ENCODE measurements around the gene SETBP1.

Gene SETBP1

DNA sequence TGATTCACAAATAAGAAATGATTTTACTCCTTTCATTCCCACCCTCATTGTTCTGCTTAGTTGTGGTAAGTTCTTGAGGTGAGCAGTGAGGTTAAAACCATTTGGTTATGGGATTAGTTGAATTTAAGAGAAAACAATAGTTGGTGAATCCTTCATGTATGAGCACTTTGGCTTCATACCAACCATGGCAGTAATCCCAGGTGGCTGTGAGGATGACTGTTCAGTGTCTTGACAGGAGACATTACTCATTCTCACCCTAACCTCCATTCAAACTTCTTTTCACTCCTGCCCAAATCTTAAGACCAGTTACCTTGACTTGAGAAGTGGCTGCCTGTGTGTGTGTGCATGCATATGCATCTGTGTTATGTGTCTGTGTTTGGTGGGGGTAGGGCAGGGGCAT, 143.1 kb downstream of the SETBP1 start:
- no peak overlapping the region for H3K4me3 ChIP-seq (ENCODE audit: low read length)
- no peak for DNase-seq (ENCODE audit: low read depth)
- TF ChIP-seq, protein P1, sequence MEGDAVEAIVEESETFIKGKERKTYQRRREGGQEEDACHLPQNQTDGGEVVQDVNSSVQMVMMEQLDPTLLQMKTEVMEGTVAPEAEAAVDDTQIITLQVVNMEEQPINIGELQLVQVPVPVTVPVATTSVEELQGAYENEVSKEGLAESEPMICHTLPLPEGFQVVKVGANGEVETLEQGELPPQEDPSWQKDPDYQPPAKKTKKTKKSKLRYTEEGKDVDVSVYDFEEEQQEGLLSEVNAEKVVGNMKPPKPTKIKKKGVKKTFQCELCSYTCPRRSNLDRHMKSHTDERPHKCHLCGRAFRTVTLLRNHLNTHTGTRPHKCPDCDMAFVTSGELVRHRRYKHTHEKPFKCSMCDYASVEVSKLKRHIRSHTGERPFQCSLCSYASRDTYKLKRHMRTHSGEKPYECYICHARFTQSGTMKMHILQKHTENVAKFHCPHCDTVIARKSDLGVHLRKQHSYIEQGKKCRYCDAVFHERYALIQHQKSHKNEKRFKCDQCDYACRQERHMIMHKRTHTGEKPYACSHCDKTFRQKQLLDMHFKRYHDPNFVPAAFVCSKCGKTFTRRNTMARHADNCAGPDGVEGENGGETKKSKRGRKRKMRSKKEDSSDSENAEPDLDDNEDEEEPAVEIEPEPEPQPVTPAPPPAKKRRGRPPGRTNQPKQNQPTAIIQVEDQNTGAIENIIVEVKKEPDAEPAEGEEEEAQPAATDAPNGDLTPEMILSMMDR (conservative IDR thresholded peaks at IDR 0.05; ENCODE audit: low read depth, low read length), result no peak

DNA sequence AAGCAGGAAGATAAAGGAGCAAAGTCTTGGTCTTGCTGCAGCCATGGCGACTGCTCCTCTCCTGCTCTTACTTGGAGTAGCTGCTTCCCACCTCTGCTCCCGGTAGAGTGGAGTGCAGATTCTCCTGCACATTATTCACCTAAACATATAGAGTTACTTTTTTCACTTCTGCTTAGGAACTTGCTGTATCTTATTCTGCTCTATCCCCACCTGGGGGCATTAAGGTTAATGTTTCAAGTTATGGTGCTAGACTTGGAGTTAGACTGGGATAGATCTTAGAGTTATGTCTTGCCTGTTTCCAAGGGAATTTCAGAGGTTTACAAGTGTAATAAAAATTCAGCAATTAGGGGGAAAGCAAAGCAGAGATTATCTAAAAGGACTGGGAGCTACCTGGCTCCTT, 144.2 kb downstream of the SETBP1 start:
- TF ChIP-seq, protein P1 (conservative IDR thresholded peaks at IDR 0.05; ENCODE audit: low read depth, low read length), result no peak
- H3K4me3 ChIP-seq (ENCODE audit: low read length), result no peak overlapping the region
- DNase-seq (ENCODE audit: low read depth), result no peak

DNA sequence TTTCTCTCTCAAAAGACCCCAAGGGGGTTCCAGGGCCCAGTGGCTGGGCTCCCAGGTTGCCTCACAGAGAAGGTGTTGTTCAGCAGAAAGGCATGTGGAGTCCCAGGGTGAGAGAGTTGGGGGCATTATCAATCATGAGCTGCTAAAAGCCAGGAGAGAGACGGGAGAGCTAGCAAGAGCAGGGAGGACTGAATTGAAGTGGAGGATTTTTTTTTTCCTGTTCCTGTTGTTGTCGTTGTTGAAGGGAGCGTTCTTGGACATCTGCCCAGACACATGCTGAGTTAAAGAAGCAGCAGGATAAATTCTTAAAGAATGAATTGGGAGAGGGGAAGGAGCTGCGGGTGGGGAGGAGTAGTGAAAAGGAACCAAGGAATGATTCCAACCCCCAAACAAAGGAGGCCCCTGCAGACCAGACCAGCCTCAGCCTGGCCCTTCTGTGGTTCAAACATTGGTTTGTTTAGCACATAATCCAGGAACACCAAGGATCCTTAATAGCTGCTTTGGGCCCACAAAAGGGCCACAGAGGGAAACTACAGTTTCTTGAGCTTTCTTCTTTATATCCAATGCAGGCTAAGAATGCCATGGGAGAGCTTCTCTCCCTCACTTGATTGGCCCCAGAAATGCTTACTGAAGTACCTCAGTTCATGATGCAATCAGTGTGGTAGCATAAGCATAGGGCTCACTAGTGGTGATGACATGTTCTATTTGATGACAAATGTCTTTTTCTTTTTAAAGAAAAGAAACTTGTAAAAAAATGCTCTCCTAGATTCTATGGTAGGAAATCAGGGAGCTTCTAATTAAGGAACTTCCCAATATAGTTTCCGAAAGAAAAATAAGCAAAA, 146.0 kb downstream of the SETBP1 start:
- TF ChIP-seq, protein P1 (conservative IDR thresholded peaks at IDR 0.05; ENCODE audit: low read depth, low read length), result no peak
- peak; percentile 74 for DNase-seq (ENCODE audit: low read depth)

DNA sequence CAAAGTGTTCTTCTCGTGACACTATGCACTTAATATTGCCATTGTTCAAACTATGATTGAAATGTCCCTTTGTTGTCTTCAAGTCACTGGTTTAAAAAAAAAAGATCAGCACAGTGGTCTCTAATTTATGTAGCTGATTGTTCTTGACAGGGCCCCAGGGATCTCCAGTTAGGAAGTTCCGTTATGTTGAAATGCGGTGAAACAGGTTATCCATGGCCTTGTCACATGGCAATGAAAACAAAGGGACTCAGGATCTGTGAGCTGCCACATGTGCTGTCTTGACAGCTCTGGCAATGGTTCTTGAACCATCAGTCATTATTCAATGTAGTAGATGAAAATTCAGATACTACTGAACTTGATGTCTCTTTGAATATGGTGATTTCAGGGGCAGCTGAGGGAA, 147.4 kb downstream of the SETBP1 start:
- no peak for DNase-seq (ENCODE audit: low read depth)
- H3K4me3 ChIP-seq (ENCODE audit: low read length), result no peak overlapping the region

More for the DNA sequence above, 146.0 kb downstream of the SETBP1 start:
- H3K4me3 ChIP-seq (ENCODE audit: low read length), result no peak overlapping the region

DNA sequence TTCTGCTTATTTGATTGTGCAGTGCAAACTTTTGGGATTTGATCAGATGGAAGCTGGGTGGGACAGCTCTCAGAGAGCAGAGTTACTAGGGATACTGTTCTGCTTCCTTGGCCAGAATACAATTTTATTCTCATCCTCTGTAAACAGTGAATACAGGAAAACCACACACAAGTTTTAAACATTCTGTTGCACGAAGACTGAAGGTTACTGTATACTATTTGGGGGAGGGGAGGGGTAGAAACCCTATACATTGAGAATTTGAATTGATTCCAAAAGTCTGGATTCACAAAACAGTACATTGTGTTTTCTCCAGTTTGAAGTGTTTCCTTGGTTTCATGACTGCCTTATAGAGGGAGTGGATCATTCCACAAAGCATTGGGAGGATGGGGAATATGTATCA, 149.9 kb downstream of the SETBP1 start:
- TF ChIP-seq, protein P1 (conservative IDR thresholded peaks at IDR 0.05; ENCODE audit: low read depth, low read length), result no peak
- no peak for DNase-seq (ENCODE audit: low read depth)
- no peak overlapping the region for H3K4me3 ChIP-seq (ENCODE audit: low read length)

More for the DNA sequence above, 147.4 kb downstream of the SETBP1 start:
- TF ChIP-seq, protein P1 (conservative IDR thresholded peaks at IDR 0.05; ENCODE audit: low read depth, low read length), result no peak

DNA sequence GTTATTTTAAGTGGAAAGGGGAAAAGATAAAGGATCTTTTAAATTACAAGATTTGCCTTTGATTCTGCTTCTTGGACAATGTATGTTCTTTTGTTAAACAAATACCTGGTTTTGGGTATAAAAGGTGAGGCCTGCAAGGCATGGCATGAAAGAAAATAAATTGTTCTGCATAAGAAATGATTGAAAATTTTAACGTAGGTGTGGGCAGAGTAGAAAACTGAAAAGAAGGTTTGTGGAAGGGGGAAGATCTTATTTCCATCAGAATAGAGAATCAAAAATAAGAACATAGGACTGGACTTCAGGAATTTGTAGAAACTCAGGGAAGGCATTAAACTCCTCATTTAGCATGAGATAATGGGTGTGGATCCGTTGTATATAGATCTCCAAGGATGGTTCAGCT, 153.1 kb downstream of the SETBP1 start:
- no peak overlapping the region for H3K4me3 ChIP-seq (ENCODE audit: low read length)
- TF ChIP-seq, protein P1 (conservative IDR thresholded peaks at IDR 0.05; ENCODE audit: low read depth, low read length), result no peak
- DNase-seq (ENCODE audit: low read depth), result no peak

DNA sequence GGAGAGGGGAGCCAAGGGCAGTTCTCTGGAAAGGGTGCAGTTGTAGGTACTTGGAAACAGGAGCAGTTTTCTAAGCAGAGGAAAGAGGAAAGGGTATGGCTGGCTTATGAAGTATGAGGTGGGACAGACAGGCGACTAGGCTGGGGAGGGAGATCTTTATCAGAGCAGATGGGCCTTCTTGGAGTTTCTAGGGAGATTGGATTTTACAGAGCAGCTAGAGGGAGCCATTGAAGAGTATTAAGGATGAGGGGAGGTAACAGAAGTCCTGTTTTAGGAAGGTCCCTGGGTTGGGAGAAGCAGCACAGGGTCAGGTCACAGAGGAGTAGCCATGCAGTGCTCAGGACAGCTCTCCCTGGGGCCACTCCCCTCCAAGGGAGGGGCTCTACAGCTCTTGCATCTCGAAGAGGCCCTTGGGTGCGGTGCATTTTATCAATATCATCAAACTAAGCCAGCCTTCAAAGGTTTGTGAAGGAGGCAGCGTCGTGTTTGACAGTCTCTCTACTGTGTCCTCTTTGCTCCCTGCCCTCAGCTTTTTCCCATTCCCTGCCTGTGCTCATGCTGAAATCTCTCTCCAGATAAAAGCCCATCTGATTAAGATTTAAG, 154.3 kb downstream of the SETBP1 start:
- TF ChIP-seq, protein P1 (conservative IDR thresholded peaks at IDR 0.05; ENCODE audit: low read depth, low read length), result no peak
- no peak overlapping the region for H3K4me3 ChIP-seq (ENCODE audit: low read length)
- DNase-seq (ENCODE audit: low read depth), result no peak

Data from retinal pigment epithelial cell (primary cell).